Esophagus (tissue), 2 donors: Measurements from ENCODE around the gene GDPD3. TPM values are rescaled to one million over a fixed set of nuclear protein-coding genes. Genes with fewer than 3 reads are reported as not detected.
A peak's percentile ranks its signal among the peaks of the same experiment; 100 is the strongest.

Experiments used
- H3K27ac ChIP-seq, 2 donors: one replicate each; pipeline ENCODE4 v1.5.1; 2013; ENCODE audit warnings: low read depth in 2 of 2, mild to moderate bottlenecking in 2 of 2, inconsistent platforms in 1 of 2, low read length in 1 of 2, moderate library complexity in 1 of 2
- H3K27me3 ChIP-seq, 2 donors: one replicate each; pipeline ENCODE4 v1.6.1; 2013; ENCODE audit warnings: low read length in 2 of 2, control low read depth in 1 of 2, mild to moderate bottlenecking in 1 of 2; ENCODE audit not compliant: insufficient read depth in 2 of 2, control insufficient read depth in 1 of 2
- H3K36me3 ChIP-seq, 2 donors: one replicate each; pipeline ENCODE4 v1.6.1; 2013; ENCODE audit warnings: low read length in 1 of 2; ENCODE audit not compliant: control insufficient read depth in 2 of 2, insufficient read depth in 2 of 2
- H3K4me1 ChIP-seq, 2 donors: one replicate each; pipeline ENCODE4 v1.6.1; 2013; ENCODE audit warnings: low read length in 1 of 2; ENCODE audit not compliant: control insufficient read depth in 2 of 2, insufficient read depth in 2 of 2
- H3K4me3 ChIP-seq, 2 donors: one replicate each; pipeline ENCODE4 v1.5.1; 2013; ENCODE audit warnings: low read length in 2 of 2, mild to moderate bottlenecking in 2 of 2, low read depth in 1 of 2, moderate library complexity in 1 of 2
- H3K9me3 ChIP-seq, 2 donors: one replicate each; pipeline ENCODE4 v1.6.1; 2013; ENCODE audit warnings: mild to moderate bottlenecking in 2 of 2, low read depth in 1 of 2, low read length in 1 of 2, moderate library complexity in 1 of 2; ENCODE audit not compliant: control insufficient read depth in 2 of 2, insufficient read depth in 1 of 2
- WGBS, 2 donors: extraction: QIAGEN DNeasy Blood & Tissue Kit; methylation state at CpG; one replicate each; pipeline ENCODE4 v1.1.7; 2013; 5-methylcytosine and 5-hydroxymethylcytosine counted together
- polyA plus RNA-seq, 2 donors: library from polyadenylated mRNA; stranded (reverse); fragments of 200-250 nt; gene quantifications; one replicate each; pipeline ENCODE4 v1.2.3, GENCODE V29; 2013
- donor health status: healthy with polysubstance abuse.
- donor health status: Bipolar disorder and iron deficiency.

The GDPD3 gene, protein sequence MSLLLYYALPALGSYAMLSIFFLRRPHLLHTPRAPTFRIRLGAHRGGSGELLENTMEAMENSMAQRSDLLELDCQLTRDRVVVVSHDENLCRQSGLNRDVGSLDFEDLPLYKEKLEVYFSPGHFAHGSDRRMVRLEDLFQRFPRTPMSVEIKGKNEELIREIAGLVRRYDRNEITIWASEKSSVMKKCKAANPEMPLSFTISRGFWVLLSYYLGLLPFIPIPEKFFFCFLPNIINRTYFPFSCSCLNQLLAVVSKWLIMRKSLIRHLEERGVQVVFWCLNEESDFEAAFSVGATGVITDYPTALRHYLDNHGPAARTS
- 10 to 100 TPM; 49.2 to 82.8 TPM for polyA plus RNA-seq

- Histone ChIP-seq H3K27ac (peak within 1 kb of the TSS; percentile 84 to 92), H3K4me3 (peak within 1 kb of the TSS; percentile 22 to 43), H3K36me3 (peaks cover 16 to 27% of the 10 kb centered on the region in 2 donors), H3K27me3 (no peaks in the 10 kb centered on the region), H3K9me3 (no peaks in the 10 kb centered on the region), H3K4me1 (peaks cover 0 to 23% of the 10 kb centered on the region in 2 donors)
- WGBS, 2 donors = 62 to 72% methylated on average over 20 of the region's 20 CpGs
These were observed at the start of gene GDPD3 for GRCh38 chr16:30113031-30113710. TSS of gene GDPD3 (minus strand) at chr16:30113537. CDS start at chr16:30113478, 59 bp downstream.

GRCh38 chr16:30157214-30157613 lies 43.9 kb upstream of the GDPD3 start:
- H3K4me3 ChIP-seq = no peak overlapping the region
- 34 to 48% methylated on average over 1 of the region's 1 CpG for WGBS, 2 donors
- H3K4me1 ChIP-seq = no peaks in the 10 kb centered on the region
- H3K27me3 ChIP-seq = no peaks in the 10 kb centered on the region
- H3K27ac ChIP-seq = no peak overlapping the region
- no peaks in the 10 kb centered on the region for H3K36me3 ChIP-seq
- no peaks in the 10 kb centered on the region for H3K9me3 ChIP-seq

DNA sequence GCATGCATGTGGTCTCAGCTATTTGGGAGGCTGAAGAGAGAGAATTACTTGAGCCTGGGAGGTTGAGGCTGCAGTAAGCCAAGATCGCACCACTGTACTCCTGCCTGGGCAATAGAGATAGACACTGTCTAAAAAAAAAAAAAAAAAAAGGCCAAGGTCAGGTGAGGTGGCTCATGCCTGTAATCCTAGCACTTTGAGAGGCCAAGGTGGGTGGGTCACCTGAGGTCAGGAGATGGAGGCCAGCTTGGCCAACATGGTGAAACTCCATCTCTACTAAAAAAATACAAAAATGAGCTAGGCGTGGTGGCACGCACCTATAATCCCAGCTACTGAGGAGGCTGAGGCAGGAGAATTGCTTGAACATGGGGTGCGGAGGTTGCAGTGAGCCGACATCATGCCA lies 41.9 kb upstream of the GDPD3 start:
- H3K27ac ChIP-seq = no peak overlapping the region
- no peaks in the 10 kb centered on the region for H3K4me1 ChIP-seq
- WGBS, 2 donors = 96 to 97% methylated on average over 5 of the region's 5 CpGs
- no peaks in the 10 kb centered on the region for H3K27me3 ChIP-seq
- no peak overlapping the region for H3K4me3 ChIP-seq
- H3K36me3 ChIP-seq = no peaks in the 10 kb centered on the region
- H3K9me3 ChIP-seq = no peaks in the 10 kb centered on the region

- Histone ChIP-seq H3K9me3 (peaks cover 0 to 2% of the 10 kb centered on the region in 2 donors), H3K27me3 (no peaks in the 10 kb centered on the region), H3K4me3 (no peak overlapping the region), H3K36me3 (no peaks in the 10 kb centered on the region), H3K27ac (no peak overlapping the region), H3K4me1 (no peaks in the 10 kb centered on the region)
- WGBS, 2 donors = 97% methylated on average over 9 of the region's 9 CpGs
These were observed 39.2 kb upstream of the GDPD3 start for GRCh38 chr16:30152517-30152916.

GRCh38 chr16:30151091-30151490 lies 37.8 kb upstream of the GDPD3 start:
- H3K27me3 ChIP-seq = no peaks in the 10 kb centered on the region
- H3K36me3 ChIP-seq = no peaks in the 10 kb centered on the region
- H3K4me3 ChIP-seq = no peak overlapping the region
- no peak overlapping the region for H3K27ac ChIP-seq
- H3K9me3 ChIP-seq = peaks cover 0 to 2% of the 10 kb centered on the region in 2 donors
- WGBS, 2 donors = 89 to 93% methylated on average over 7 of the region's 7 CpGs
- H3K4me1 ChIP-seq = no peaks in the 10 kb centered on the region

DNA sequence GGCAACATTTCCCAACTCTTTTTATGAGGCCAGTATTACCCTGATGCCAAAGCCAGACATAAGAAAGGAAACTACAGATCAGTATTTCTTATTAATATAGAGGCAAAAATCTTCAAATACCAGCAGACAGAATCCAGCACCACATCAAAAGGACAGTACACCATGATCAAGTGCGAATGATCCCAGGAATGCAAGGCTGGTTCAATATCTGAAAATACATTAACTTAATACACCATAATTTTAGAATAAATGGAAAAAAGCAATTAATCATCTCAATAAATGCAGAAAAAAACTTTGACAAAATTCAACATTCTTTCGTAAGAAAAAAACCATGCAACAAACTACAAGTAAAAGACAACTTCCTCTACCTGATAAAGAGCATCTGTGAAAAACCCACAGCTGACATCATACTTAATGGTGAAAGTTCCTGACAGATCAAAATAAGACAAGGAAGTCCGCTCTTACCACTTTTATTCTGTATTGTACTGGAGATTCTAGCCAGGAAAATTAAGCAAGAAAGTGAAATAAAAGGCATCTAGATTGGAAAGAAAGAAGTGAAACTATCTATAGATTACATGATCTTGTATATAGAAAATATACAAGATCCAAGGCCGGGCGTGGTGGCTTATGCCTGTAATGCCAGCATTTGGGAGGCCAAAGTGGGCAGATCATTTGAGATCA lies 36.1 kb upstream of the GDPD3 start:
- 88 to 94% methylated on average over 5 of the region's 5 CpGs for WGBS, 2 donors
- Histone ChIP-seq H3K27ac (no peak overlapping the region), H3K4me1 (no peaks in the 10 kb centered on the region), H3K4me3 (no peak overlapping the region), H3K9me3 (peaks cover 0 to 2% of the 10 kb centered on the region in 2 donors), H3K36me3 (no peaks in the 10 kb centered on the region), H3K27me3 (no peaks in the 10 kb centered on the region)

GRCh38 chr16:30147843-30148510 lies 34.6 kb upstream of the GDPD3 start:
- WGBS, 2 donors = 77 to 80% methylated on average over 3 of the region's 3 CpGs
- no peak overlapping the region for H3K27ac ChIP-seq

GRCh38 chr16:30145657-30146056 lies 32.3 kb upstream of the GDPD3 start:
- Histone ChIP-seq H3K27ac (no peak overlapping the region), H3K36me3 (no peaks in the 10 kb centered on the region), H3K9me3 (peaks cover 0 to 2% of the 10 kb centered on the region in 2 donors), H3K4me1 (no peaks in the 10 kb centered on the region), H3K4me3 (no peak overlapping the region), H3K27me3 (no peaks in the 10 kb centered on the region)
- 61 to 65% methylated on average over 1 of the region's 1 CpG for WGBS, 2 donors

More at GRCh38 chr16:30147843-30148510, 34.6 kb upstream of the GDPD3 start:
- H3K4me3 ChIP-seq = no peak overlapping the region
- H3K36me3 ChIP-seq = no peaks in the 10 kb centered on the region
- H3K9me3 ChIP-seq = peaks cover 0 to 2% of the 10 kb centered on the region in 2 donors
- no peaks in the 10 kb centered on the region for H3K4me1 ChIP-seq
- H3K27me3 ChIP-seq = no peaks in the 10 kb centered on the region

GRCh38 chr16:30144917-30145316 lies 31.6 kb upstream of the GDPD3 start:
- 43 to 58% methylated on average over 1 of the region's 1 CpG for WGBS, 2 donors
- Histone ChIP-seq H3K27me3 (no peaks in the 10 kb centered on the region), H3K36me3 (no peaks in the 10 kb centered on the region), H3K27ac (no peak overlapping the region), H3K9me3 (peaks cover 0 to 2% of the 10 kb centered on the region in 2 donors), H3K4me1 (no peaks in the 10 kb centered on the region), H3K4me3 (no peak overlapping the region)
